Lower lobe of right lung (tissue), 2 donors: ENCODE data around the gene PCDHGC3. TPM values are rescaled to one million over a fixed set of nuclear protein-coding genes. Genes with fewer than 3 reads are reported as not detected.

Experiments used
- ATAC-seq, 2 donors: fragments of 200-7000 bp; cut with Tn5 transposase; one replicate each; pipeline ENCODE4 v1.9.1; 2020 to 2022; ENCODE audit warnings: mild to moderate bottlenecking in 2 of 2, moderate library complexity in 2 of 2
- DNase-seq: peaks from one replicate; pipeline ENCODE4 v3.0.0-alpha.2; 2020
- H3K27ac ChIP-seq: fragments of 200-600 bp; one replicate; pipeline ENCODE4 v1.8.0; 2022
- H3K27me3 ChIP-seq: fragments of 200-600 bp; one replicate; pipeline ENCODE4 v1.8.0; 2022; ENCODE audit warnings: low read depth
- H3K36me3 ChIP-seq: fragments of 200-600 bp; one replicate; pipeline ENCODE4 v1.8.0; 2022; ENCODE audit warnings: mild to moderate bottlenecking
- H3K4me1 ChIP-seq: fragments of 200-600 bp; one replicate; pipeline ENCODE4 v1.8.0; 2022
- H3K4me3 ChIP-seq: fragments of 200-600 bp; one replicate; pipeline ENCODE4 v1.8.0; 2022; ENCODE audit warnings: mild to moderate bottlenecking
- H3K9me3 ChIP-seq: fragments of 200-600 bp; one replicate; pipeline ENCODE4 v1.8.0; 2022
- intact Hi-C: fragments of 100-400 bp; cut with DNase I; formaldehyde crosslinking; loops from one replicate; pipeline ENCODE4 v1.11.0; 2022
- total RNA-seq: library from RNA; stranded (reverse); fragmentation: NEBNext Ultra II Directional; extraction: Animal tissue kit (Norgen Biotek cat#: 25700); gene quantifications from one replicate; pipeline ENCODE4 v1.2.1, GENCODE V29; 2021
- TF ChIP-seq, protein P1 (sequence below): fragments of 200-600 bp; IDR thresholded peaks from one replicate; pipeline ENCODE4 v1.8.0; 2022; ENCODE audit warnings: antibody characterized with exemption, mild to moderate bottlenecking
- donor health status: DM: no; HTN: yes; CAD: no; lungs with severe emphysema.

The PCDHGC3 gene
- total RNA-seq, 1 donor from 2014 or later: 82.4 TPM

DNA sequence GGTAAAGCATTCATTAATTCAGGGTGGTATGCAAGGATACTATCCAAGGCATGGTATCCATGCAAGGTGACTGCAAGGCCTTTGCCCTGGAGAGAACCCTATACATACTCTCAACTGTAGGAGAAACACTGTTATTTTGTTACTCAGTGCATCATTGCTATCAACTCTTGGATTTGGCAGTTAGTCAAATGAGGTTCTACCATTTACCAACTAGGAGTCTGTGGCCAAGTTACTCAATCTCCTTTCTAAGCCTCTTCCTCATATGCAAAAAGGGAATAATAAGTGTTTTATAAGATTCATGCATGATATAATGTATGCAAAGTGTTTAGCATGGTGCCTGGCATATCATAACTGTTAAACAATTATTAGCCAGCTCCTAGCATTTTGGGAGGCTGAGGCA is 4.0 kb downstream of the PCDHGC3 start:
- intact Hi-C loops: no loop called here
- TF ChIP-seq, protein P1, sequence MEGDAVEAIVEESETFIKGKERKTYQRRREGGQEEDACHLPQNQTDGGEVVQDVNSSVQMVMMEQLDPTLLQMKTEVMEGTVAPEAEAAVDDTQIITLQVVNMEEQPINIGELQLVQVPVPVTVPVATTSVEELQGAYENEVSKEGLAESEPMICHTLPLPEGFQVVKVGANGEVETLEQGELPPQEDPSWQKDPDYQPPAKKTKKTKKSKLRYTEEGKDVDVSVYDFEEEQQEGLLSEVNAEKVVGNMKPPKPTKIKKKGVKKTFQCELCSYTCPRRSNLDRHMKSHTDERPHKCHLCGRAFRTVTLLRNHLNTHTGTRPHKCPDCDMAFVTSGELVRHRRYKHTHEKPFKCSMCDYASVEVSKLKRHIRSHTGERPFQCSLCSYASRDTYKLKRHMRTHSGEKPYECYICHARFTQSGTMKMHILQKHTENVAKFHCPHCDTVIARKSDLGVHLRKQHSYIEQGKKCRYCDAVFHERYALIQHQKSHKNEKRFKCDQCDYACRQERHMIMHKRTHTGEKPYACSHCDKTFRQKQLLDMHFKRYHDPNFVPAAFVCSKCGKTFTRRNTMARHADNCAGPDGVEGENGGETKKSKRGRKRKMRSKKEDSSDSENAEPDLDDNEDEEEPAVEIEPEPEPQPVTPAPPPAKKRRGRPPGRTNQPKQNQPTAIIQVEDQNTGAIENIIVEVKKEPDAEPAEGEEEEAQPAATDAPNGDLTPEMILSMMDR: no peak
- DNase-seq: no peak
- H3K4me1 ChIP-seq: peaks cover 45% of the 10 kb centered on the region
- H3K9me3 ChIP-seq: no peaks in the 10 kb centered on the region
- H3K27ac ChIP-seq: no peak overlapping the region
- peak overlapping the region; percentile 63 for H3K4me3 ChIP-seq
- H3K27me3 ChIP-seq: peaks cover 13% of the 10 kb centered on the region
- ATAC-seq: no peak
- no peaks in the 10 kb centered on the region for H3K36me3 ChIP-seq

DNA sequence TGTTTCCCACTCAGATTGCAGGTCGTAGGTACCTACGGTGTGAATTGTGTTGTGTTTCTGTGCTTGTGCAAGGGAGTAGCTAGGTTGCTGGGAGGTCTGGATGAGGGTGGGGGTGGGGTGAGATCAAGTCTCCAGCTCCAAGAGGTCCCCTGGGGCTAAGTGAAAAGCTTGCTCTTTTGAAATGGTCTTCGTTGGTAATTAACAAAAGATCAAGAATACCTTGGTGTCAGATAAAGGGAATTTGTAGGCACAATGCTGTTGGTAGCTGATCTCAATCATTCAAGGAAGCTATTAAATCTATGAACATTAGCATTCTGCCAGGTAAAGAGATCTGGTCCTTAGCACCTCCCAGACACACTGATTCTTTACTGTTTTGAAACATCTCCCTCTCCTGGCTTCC is 8.1 kb downstream of the PCDHGC3 start:
- intact Hi-C loops: no loop called here
- Histone ChIP-seq H3K4me3 (peak overlapping the region; percentile 39), H3K4me1 (peaks cover 24% of the 10 kb centered on the region), H3K27ac (no peak overlapping the region), H3K9me3 (no peaks in the 10 kb centered on the region), H3K27me3 (peaks cover 19% of the 10 kb centered on the region), H3K36me3 (peaks cover 6% of the 10 kb centered on the region)
- DNase-seq: no peak
- TF ChIP-seq, protein P1: no peak
- ATAC-seq: no peak

DNA sequence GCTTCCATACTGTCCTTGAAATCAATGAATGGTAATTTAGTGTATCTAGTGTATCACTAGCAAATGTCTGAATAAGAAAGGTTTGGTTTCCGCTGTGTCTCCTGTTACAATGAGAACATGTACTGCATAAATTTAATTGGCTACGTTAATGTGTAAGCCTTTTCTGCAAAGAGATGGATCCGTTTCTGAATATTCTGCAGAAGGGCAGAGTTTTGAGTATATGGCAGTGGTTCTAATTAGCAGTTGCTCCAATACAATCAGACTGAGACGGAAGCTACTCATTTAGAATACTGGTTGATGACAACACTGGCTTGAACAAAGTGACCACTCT is 8.5 kb downstream of the PCDHGC3 start:
- intact Hi-C loops: no loop called here
- ATAC-seq: no peak

DNA sequence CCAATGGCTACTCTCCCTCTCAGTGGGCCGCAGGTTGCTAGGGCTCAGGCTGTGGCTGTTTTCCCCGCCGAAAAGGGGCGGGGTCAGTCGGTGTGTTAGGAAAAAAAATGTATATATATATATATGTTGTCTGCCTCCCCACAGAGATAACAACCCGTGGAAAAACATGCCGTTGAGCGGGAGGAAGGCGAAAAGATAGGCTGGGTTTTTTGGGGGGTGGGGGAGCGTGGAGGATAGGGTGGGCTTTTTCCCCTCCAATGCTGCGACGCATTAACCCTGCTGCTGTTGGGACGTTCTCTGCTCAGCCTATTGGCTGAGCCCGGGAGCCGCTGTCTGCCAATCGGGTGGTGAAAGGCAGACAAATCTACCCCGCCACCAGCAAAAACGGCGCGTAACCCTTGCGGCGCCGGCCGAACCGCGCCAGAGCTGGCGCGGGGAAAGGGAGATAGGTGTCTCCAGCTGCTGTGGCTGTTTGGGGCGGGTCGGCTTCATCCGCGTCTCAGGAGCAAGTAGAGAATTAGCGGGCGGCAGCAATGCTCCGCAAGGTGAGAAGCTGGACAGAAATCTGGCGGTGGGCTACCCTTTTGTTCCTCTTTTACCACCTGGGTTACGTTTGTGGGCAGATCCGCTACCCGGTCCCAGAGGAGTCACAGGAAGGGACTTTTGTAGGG is 9.0 kb downstream of the PCDHGC3 start, which contains the start of gene PCDHGC4:
Gene PCDHGC4 (plus strand): TSS at position 390 of the 671 bp plus-strand sequence. CDS start 144 bp downstream, at position 534.
- TF ChIP-seq, protein P1: no peak
- Histone ChIP-seq H3K27me3 (peaks cover 14% of the 10 kb centered on the region), H3K4me3 (peak within 1 kb of the TSS; percentile 39), H3K27ac (no peak within 1 kb of the TSS), H3K36me3 (peaks cover 6% of the 10 kb centered on the region), H3K4me1 (peaks cover 15% of the 10 kb centered on the region), H3K9me3 (no peaks in the 10 kb centered on the region)
- intact Hi-C loops: no loop called here
- DNase-seq: no peak
- peak in 1 of 2 donors; percentile 7 for ATAC-seq

More for the DNA sequence above, 8.5 kb downstream of the PCDHGC3 start:
- peaks cover 6% of the 10 kb centered on the region for H3K36me3 ChIP-seq
- H3K9me3 ChIP-seq: no peaks in the 10 kb centered on the region
- TF ChIP-seq, protein P1: no peak
- peak overlapping the region; percentile 39 for H3K4me3 ChIP-seq
- peaks cover 20% of the 10 kb centered on the region for H3K4me1 ChIP-seq
- H3K27ac ChIP-seq: no peak overlapping the region
- DNase-seq: no peak
- H3K27me3 ChIP-seq: peaks cover 19% of the 10 kb centered on the region

DNA sequence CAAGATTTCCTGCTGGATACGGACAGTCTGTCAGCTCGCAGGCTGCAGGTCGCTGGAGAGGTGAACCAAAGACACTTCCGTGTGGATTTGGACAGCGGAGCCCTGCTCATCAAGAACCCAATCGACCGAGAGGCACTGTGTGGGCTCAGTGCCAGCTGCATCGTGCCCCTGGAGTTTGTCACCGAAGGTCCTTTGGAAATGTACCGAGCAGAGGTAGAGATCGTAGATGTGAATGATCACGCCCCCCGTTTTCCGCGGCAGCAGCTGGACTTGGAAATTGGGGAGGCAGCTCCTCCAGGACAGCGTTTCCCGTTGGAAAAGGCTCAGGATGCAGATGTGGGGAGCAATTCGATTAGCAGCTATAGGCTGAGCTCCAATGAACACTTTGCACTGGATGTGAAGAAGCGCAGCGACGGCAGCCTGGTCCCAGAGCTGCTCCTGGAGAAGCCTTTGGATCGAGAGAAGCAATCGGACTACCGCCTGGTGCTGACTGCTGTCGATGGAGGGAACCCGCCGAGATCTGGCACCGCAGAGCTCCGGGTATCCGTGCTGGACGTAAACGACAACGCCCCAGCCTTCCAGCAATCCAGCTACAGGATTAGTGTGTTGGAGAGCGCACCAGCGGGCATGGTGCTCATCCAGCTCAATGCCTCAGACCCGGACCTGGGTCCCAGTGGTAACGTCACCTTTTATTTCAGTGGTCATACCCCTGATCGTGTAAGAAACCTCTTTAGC is 9.7 kb downstream of the PCDHGC3 start:
- Histone ChIP-seq H3K9me3 (no peaks in the 10 kb centered on the region), H3K27me3 (peaks cover 14% of the 10 kb centered on the region), H3K4me3 (peak overlapping the region; percentile 39), H3K4me1 (peaks cover 12% of the 10 kb centered on the region), H3K36me3 (peaks cover 6% of the 10 kb centered on the region), H3K27ac (no peak overlapping the region)
- no peak for DNase-seq
- intact Hi-C loops: no loop called here
- no peak for ATAC-seq
- TF ChIP-seq, protein P1: no peak
